ENCODE measurements around the gene KIAA0513. TPM values are rescaled to one million over a fixed set of nuclear protein-coding genes. Genes with fewer than 3 reads are reported as not detected.
A peak's percentile ranks its signal among the peaks of the same experiment; 100 is the strongest.

KIAA0513 gene
- total RNA-seq, 6 donors from 2014 or later: 21.6 to 77.5 (median 37.9) TPM

- no peaks in the 10 kb centered on the region for H3K9me3 ChIP-seq
- WGBS, 2 donors: 75 to 89% methylated on average over 12 of the region's 12 CpGs
These were observed 112.9 kb downstream of the KIAA0513 start for GRCh38 chr16:85140455-85141012.

GRCh38 chr16:85141491-85142128, 114.0 kb downstream of the KIAA0513 start:
- H3K27ac ChIP-seq: no peak overlapping the region
- no peaks in the 10 kb centered on the region for H3K27me3 ChIP-seq
- no peaks in the 10 kb centered on the region for H3K9me3 ChIP-seq
- DNase-seq: no peak
- TF ChIP-seq POLR2AphosphoS5 (IDR thresholded peaks at IDR 0.05): no peak
- TF ChIP-seq EP300 (IDR thresholded peaks at IDR 0.05): no peak
- no peak for TF ChIP-seq CTCF (IDR thresholded peaks at IDR 0.05)
- no peak for TF ChIP-seq POLR2A (IDR thresholded peaks at IDR 0.05)
- H3K4me3 ChIP-seq: no peak overlapping the region
- ATAC-seq (ENCODE audit: low FRiP score in 2 of 2): peak in 1 of 2 donors; percentile 30
- 84 to 91% methylated on average over 13 to 16 of the region's 17 CpGs for WGBS, 2 donors
- peaks cover 13 to 37% (median 28%) of the 10 kb centered on the region in 4 donors for H3K4me1 ChIP-seq
- H3K36me3 ChIP-seq: no peaks in the 10 kb centered on the region

More at GRCh38 chr16:85140455-85141012, 112.9 kb downstream of the KIAA0513 start:
- H3K4me1 ChIP-seq: peaks cover 24 to 37% (median 35%) of the 10 kb centered on the region in 4 donors
- ATAC-seq (ENCODE audit: low FRiP score in 2 of 2) (no peak), DNase-seq (no peak)
- no peak overlapping the region for H3K27ac ChIP-seq
- no peak for TF ChIP-seq EP300 (IDR thresholded peaks at IDR 0.05)
- H3K27me3 ChIP-seq: no peaks in the 10 kb centered on the region
- no peaks in the 10 kb centered on the region for H3K36me3 ChIP-seq
- no peak overlapping the region for H3K4me3 ChIP-seq

- Histone ChIP-seq H3K4me3 (no peak overlapping the region), H3K36me3 (no peaks in the 10 kb centered on the region), H3K27ac (no peak overlapping the region), H3K27me3 (no peaks in the 10 kb centered on the region), H3K4me1 (peaks cover 13 to 36% (median 25%) of the 10 kb centered on the region in 4 donors), H3K9me3 (no peaks in the 10 kb centered on the region)
- TF ChIP-seq CTCF (IDR thresholded peaks at IDR 0.05): no peak
- TF ChIP-seq EP300 (IDR thresholded peaks at IDR 0.05): no peak
- DNase-seq: no peak
- no peak for ATAC-seq (ENCODE audit: low FRiP score in 2 of 2)
- WGBS, 2 donors: 89 to 90% methylated on average over 4 to 6 of the region's 7 CpGs
These were observed 114.5 kb downstream of the KIAA0513 start for GRCh38 chr16:85142129-85142513.

GRCh38 chr16:85142771-85143211, 115.2 kb downstream of the KIAA0513 start:
- H3K9me3 ChIP-seq: no peaks in the 10 kb centered on the region
- no peak for DNase-seq
- TF ChIP-seq POLR2AphosphoS5 (IDR thresholded peaks at IDR 0.05): no peak
- no peak for TF ChIP-seq POLR2A (IDR thresholded peaks at IDR 0.05)
- TF ChIP-seq CTCF (IDR thresholded peaks at IDR 0.05): no peak
- no peak for TF ChIP-seq EP300 (IDR thresholded peaks at IDR 0.05)
- no peaks in the 10 kb centered on the region for H3K36me3 ChIP-seq
- no peak overlapping the region for H3K4me3 ChIP-seq
- peaks cover 11 to 37% (median 21%) of the 10 kb centered on the region in 4 donors for H3K4me1 ChIP-seq
- WGBS, 2 donors: 68 to 100% methylated on average over 4 to 19 of the region's 19 CpGs
- no peak for ATAC-seq (ENCODE audit: low FRiP score in 2 of 2)
- H3K27me3 ChIP-seq: no peaks in the 10 kb centered on the region
- H3K27ac ChIP-seq: no peak overlapping the region

Other genes with a start within 250 kb of the KIAA0513 start
- 100 to 1,000 TPM in 1 of 6 donors, 10 to 100 TPM in 5; 30.2 to 109 (median 80.8) TPM for gene CRISPLD2, start 207.8 kb upstream of the KIAA0513 start, total RNA-seq
- 100 to 1,000 TPM in 1 of 6 donors, 10 to 100 TPM in 5; 77.4 to 112 (median 92.7) TPM for gene ZDHHC7, start 16.3 kb upstream of the KIAA0513 start, total RNA-seq
- gene CIBAR2, start 84.7 kb downstream of the KIAA0513 start, total RNA-seq: 10 to 100 TPM in 3 of 6 donors, 1 to 10 TPM in 2, under 1 TPM in 1; 0.40 to 35.6 (median 9.9) TPM